ENCODE results near the gene SLC35F4. TPM values are rescaled to one million over a fixed set of nuclear protein-coding genes. Genes with fewer than 3 reads are reported as not detected.

Gene SLC35F4
- total and polyA plus RNA-seq, 10 donors: not detected

GRCh38 chr14:57820581-57820980 is 45.3 kb downstream of the SLC35F4 start:
- no peak overlapping the region for H3K4me3 ChIP-seq
- WGBS, 5 donors: 79 to 94% (median 90%) methylated on average over 2 of the region's 2 CpGs
- H3K27ac ChIP-seq: no peak overlapping the region
- no peaks in the 10 kb centered on the region for H3K36me3 ChIP-seq
- H3K4me1 ChIP-seq: no peaks in the 10 kb centered on the region
- intact Hi-C loops (cut with DNase I; ENCODE audit: low total_unique reads): no loop called here
- no peak for DNase-seq
- H3K9me3 ChIP-seq: peaks cover 0 to 2% (median 0%) of the 10 kb centered on the region in 8 donors
- TF ChIP-seq, protein P1, sequence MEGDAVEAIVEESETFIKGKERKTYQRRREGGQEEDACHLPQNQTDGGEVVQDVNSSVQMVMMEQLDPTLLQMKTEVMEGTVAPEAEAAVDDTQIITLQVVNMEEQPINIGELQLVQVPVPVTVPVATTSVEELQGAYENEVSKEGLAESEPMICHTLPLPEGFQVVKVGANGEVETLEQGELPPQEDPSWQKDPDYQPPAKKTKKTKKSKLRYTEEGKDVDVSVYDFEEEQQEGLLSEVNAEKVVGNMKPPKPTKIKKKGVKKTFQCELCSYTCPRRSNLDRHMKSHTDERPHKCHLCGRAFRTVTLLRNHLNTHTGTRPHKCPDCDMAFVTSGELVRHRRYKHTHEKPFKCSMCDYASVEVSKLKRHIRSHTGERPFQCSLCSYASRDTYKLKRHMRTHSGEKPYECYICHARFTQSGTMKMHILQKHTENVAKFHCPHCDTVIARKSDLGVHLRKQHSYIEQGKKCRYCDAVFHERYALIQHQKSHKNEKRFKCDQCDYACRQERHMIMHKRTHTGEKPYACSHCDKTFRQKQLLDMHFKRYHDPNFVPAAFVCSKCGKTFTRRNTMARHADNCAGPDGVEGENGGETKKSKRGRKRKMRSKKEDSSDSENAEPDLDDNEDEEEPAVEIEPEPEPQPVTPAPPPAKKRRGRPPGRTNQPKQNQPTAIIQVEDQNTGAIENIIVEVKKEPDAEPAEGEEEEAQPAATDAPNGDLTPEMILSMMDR (IDR thresholded peaks at IDR 0.05 in 8 of 11, conservative IDR thresholded peaks at IDR 0.05 in 3 of 11): no peak
- TF ChIP-seq POLR2A (IDR thresholded peaks at IDR 0.05): no peak
- no peak for TF ChIP-seq POLR2AphosphoS5 (IDR thresholded peaks at IDR 0.05)
- H3K27me3 ChIP-seq (replicated peaks in 1 of 7): no peaks in the 10 kb centered on the region

GRCh38 chr14:57818511-57818910 is 47.4 kb downstream of the SLC35F4 start:
- intact Hi-C loops (cut with DNase I; ENCODE audit: low total_unique reads): no loop called here
- H3K27ac ChIP-seq: no peak overlapping the region
- 51 to 74% (median 59%) methylated on average over 1 of the region's 1 CpG for WGBS, 5 donors
- TF ChIP-seq, protein P1 (IDR thresholded peaks at IDR 0.05 in 8 of 11, conservative IDR thresholded peaks at IDR 0.05 in 3 of 11): no peak
- no peak for TF ChIP-seq POLR2AphosphoS5 (IDR thresholded peaks at IDR 0.05)
- TF ChIP-seq POLR2A (IDR thresholded peaks at IDR 0.05): no peak
- H3K36me3 ChIP-seq: no peaks in the 10 kb centered on the region
- H3K27me3 ChIP-seq (replicated peaks in 1 of 7): no peaks in the 10 kb centered on the region
- no peak for DNase-seq
- no peaks in the 10 kb centered on the region for H3K9me3 ChIP-seq
- H3K4me3 ChIP-seq: no peak overlapping the region
- H3K4me1 ChIP-seq: no peaks in the 10 kb centered on the region

GRCh38 chr14:57816568-57817284 is 49.2 kb downstream of the SLC35F4 start:
- intact Hi-C loops (cut with DNase I; ENCODE audit: low total_unique reads): no loop called here
- no peaks in the 10 kb centered on the region for H3K4me1 ChIP-seq
- 69 to 90% (median 82%) methylated on average over 2 of the region's 2 CpGs for WGBS, 5 donors
- H3K27me3 ChIP-seq (replicated peaks in 1 of 7): no peaks in the 10 kb centered on the region
- H3K36me3 ChIP-seq: no peaks in the 10 kb centered on the region
- TF ChIP-seq POLR2A (IDR thresholded peaks at IDR 0.05): no peak
- TF ChIP-seq, protein P1 (IDR thresholded peaks at IDR 0.05 in 8 of 11, conservative IDR thresholded peaks at IDR 0.05 in 3 of 11): no peak
- TF ChIP-seq POLR2AphosphoS5 (IDR thresholded peaks at IDR 0.05): no peak
- H3K4me3 ChIP-seq: no peak overlapping the region
- H3K27ac ChIP-seq: no peak overlapping the region
- DNase-seq: no peak
- H3K9me3 ChIP-seq: no peaks in the 10 kb centered on the region

DNA sequence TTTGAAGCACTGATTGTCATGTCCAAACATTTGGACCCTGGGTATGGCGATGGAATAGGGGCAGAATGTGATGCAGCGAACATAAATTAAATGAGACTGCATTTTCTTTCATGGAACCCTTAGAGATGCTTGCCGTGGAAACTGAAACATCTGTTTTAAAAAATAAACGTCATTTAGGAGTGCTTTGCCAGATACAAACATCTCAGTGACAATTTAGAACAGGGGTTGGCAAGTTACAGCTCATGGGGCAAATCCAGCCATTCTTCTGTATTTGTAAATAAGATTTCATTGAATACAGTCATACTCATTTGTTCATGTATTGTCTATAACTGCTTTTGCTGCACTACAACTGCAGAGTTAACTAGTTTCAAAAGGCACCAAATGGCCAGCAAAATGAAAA is 51.2 kb downstream of the SLC35F4 start:
- WGBS, 5 donors: 69 to 82% (median 73%) methylated on average over 4 of the region's 4 CpGs
- no peaks in the 10 kb centered on the region for H3K27me3 ChIP-seq (replicated peaks in 1 of 7)
- no peak overlapping the region for H3K4me3 ChIP-seq
- DNase-seq: no peak
- H3K4me1 ChIP-seq: no peaks in the 10 kb centered on the region
- no peak for TF ChIP-seq POLR2A (IDR thresholded peaks at IDR 0.05)
- TF ChIP-seq, protein P1 (IDR thresholded peaks at IDR 0.05 in 8 of 11, conservative IDR thresholded peaks at IDR 0.05 in 3 of 11): no peak
- no peak for TF ChIP-seq POLR2AphosphoS5 (IDR thresholded peaks at IDR 0.05)
- H3K9me3 ChIP-seq: no peaks in the 10 kb centered on the region
- intact Hi-C loops (cut with DNase I; ENCODE audit: low total_unique reads): no loop called here
- H3K27ac ChIP-seq: no peak overlapping the region
- no peaks in the 10 kb centered on the region for H3K36me3 ChIP-seq
